ENCODE results near the gene IL19.

Gene IL19

DNA sequence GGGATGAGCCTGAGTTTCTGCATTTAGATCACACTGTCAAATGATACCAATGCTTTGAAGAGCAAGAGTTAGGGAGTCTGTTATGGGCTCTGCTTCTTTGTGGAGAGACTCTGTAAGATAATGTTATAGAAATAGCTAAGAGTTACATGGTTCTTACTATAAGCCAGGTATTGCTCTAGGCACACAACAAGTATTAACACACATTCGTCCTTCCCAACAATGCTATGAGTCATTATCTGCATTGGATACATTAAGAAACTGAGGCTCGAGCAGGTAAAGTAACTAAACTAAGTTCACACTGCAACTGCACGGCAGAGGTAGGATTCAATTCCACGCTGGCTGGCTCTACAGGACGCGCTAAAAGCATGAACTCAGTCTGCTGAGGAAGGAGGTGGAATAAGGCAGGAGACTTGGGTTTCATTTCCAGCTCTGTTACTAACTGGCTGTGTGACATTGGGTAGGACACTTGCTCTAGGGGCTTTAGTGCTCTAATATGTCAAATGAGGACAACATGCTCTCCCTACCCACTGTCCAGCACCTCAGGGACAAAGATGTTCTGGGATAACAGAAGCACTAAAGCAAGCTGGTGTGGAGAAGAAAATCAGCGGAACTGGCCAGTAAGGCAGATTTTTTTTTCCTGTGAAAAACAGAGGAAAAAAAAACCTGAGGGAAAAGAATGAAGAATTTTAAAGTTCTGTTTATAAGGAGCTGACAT, 71.2 kb downstream of the IL19 start:
- TF ChIP-seq, protein P1, sequence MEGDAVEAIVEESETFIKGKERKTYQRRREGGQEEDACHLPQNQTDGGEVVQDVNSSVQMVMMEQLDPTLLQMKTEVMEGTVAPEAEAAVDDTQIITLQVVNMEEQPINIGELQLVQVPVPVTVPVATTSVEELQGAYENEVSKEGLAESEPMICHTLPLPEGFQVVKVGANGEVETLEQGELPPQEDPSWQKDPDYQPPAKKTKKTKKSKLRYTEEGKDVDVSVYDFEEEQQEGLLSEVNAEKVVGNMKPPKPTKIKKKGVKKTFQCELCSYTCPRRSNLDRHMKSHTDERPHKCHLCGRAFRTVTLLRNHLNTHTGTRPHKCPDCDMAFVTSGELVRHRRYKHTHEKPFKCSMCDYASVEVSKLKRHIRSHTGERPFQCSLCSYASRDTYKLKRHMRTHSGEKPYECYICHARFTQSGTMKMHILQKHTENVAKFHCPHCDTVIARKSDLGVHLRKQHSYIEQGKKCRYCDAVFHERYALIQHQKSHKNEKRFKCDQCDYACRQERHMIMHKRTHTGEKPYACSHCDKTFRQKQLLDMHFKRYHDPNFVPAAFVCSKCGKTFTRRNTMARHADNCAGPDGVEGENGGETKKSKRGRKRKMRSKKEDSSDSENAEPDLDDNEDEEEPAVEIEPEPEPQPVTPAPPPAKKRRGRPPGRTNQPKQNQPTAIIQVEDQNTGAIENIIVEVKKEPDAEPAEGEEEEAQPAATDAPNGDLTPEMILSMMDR (conservative IDR thresholded peaks at IDR 0.05; ENCODE audit: low read depth) = no peak
- CTCF ChIA-PET = interaction anchor here (0.6 to 1.7 kb wide), 4 partner anchors 12 to 232 kb away, joined by 3 to 4 read pairs (median 3); no protein-coding TSS in a partner anchor
- no peak overlapping the region for H3K27ac ChIP-seq
- DNase-seq (ENCODE audit: low spot score) = no peak
- POLR2A ChIA-PET (ENCODE audit: low non-redundant PET) = no interaction called here

DNA sequence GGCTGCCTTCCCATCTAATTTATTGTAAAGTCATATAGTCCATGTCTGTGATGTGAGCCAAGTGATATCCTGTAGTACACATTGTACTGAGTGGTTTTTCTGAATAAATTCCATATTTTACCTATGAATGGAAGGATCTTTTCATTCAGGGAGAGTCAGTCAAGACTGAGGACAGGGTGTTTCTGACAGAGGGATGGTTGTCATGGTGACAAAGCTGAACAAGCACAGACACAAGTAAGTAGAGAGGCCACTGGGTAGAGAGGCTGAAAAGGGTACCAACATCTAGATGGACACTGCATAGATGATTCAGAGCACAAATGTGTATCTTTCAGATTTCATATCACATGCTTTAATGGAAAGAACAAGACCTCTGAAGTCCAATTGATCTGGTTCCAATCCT, 72.3 kb downstream of the IL19 start:
- no peak overlapping the region for H3K27ac ChIP-seq
- CTCF ChIA-PET = interaction anchor here (1.7 kb wide), 1 partner anchor 14 kb away, joined by 4 read pairs; no protein-coding TSS in a partner anchor
- TF ChIP-seq, protein P1 (conservative IDR thresholded peaks at IDR 0.05; ENCODE audit: low read depth) = no peak
- no peak for DNase-seq (ENCODE audit: low spot score)
- POLR2A ChIA-PET (ENCODE audit: low non-redundant PET) = no interaction called here

DNA sequence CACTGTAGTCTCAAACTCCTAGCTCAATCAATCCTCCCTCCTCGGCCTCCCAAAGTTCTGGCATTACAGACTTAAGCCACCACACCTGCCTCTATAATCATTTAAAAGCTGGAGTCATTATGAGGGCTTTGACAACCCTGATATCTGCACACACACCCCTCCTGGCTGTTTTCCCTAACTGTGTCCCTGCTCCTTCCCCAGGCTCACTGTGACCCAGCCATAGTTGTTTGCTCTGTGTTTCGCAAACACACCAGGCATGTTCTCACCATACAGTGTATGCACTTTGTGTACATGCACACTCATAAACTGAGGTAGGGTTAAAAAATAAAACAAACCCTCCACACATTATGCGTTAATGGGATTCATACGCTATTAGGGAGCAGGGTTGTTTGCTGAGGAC, 73.1 kb downstream of the IL19 start:
- CTCF ChIA-PET = no interaction called here
- POLR2A ChIA-PET (ENCODE audit: low non-redundant PET) = no interaction called here
- no peak for DNase-seq (ENCODE audit: low spot score)
- TF ChIP-seq, protein P1 (conservative IDR thresholded peaks at IDR 0.05; ENCODE audit: low read depth) = no peak
- no peak overlapping the region for H3K27ac ChIP-seq

DNA sequence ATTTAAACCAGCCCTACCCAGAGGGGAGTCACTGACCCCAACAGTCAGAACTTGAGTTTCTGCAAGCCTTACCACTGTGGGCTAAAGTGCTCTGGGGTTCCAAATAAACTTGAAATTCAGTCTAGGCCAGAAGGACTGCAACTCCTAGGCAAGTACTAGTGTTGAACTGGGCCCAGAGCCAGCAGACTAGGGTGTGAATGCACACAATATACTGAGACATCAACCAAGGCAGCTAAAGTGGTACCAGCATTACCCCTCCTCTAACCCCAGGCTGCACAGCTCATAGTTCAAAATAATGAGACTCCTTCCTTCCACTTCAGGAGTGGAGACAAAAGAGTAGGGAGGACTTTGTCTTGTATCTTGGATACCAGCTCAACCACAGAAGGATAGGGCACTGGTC, 75.9 kb downstream of the IL19 start:
- TF ChIP-seq, protein P1 (conservative IDR thresholded peaks at IDR 0.05; ENCODE audit: low read depth) = no peak
- DNase-seq (ENCODE audit: low spot score) = no peak
- ChIA-PET CTCF (interaction anchor here (0.6 to 1.0 kb wide), 4 partner anchors 19 to 181 kb away, joined by 3 to 4 read pairs (median 3); partner anchors contain the start of gene IL20), POLR2A (ENCODE audit: low non-redundant PET) (no interaction called here)
- H3K27ac ChIP-seq = no peak overlapping the region

DNA sequence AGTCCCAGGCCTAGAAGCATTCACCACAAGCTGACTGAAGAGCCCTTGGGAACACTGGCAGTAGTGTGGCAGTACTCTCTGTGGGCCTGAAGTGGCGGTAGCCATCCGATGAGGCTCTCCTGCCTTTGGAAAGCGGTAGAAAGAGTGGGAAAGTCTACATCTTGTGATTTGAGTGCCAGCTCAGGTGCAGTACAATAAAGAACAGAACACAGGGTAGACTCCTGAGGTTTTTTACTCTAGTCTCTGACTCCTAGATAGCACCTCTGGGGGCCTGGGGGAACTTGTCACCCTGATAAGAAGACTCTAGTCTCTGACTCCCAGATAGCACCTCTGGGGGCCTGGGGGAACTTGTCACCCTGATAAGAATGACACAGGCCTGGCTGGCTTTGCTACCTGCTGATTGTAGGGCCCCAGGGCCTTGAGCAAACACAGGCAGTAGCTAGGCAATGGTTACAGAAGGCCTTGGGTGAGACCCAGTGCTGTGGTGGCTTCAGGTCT, 76.8 kb downstream of the IL19 start:
- POLR2A ChIA-PET (ENCODE audit: low non-redundant PET) = no interaction called here
- no peak overlapping the region for H3K27ac ChIP-seq

DNA sequence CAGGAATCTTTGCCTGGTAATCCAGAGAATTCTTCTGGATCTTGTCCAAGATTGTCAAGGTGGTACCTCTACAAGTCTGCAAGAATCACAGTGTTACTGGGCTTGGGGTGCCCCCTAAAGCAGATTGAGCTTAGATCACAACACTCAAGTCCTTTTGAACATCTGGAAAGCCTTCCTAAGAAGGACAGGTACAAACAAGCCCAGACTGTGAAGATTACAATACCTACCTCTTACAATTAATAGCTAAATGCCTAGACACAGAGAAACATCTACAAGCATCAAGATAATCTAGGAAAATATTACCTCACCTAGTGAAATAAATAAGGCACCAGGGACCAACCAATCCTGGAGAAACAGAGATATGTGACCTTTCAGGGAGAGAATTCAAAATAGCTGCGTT, 77.4 kb downstream of the IL19 start:
- CTCF ChIA-PET = interaction anchor here (0.7 to 1.4 kb wide), 3 partner anchors 12 to 65 kb away, joined by 3 to 10 read pairs (median 6); no protein-coding TSS in a partner anchor
- TF ChIP-seq, protein P1 (conservative IDR thresholded peaks at IDR 0.05; ENCODE audit: low read depth) = no peak
- DNase-seq (ENCODE audit: low spot score) = no peak
- H3K27ac ChIP-seq = no peak overlapping the region
- POLR2A ChIA-PET (ENCODE audit: low non-redundant PET) = no interaction called here

More for the DNA sequence above, 76.8 kb downstream of the IL19 start:
- no peak for DNase-seq (ENCODE audit: low spot score)
- CTCF ChIA-PET = interaction anchor here (0.7 to 1.4 kb wide), 6 partner anchors 11 to 212 kb away, joined by 3 to 10 read pairs (median 4); partner anchors contain the start of genes DYRK3 and IL20
- TF ChIP-seq, protein P1 (conservative IDR thresholded peaks at IDR 0.05; ENCODE audit: low read depth) = no peak

All from RWPE1 (cell line).